Central memory CD8-positive, alpha-beta T cell (primary cell): ENCODE results near the gene CBX7.
A peak's percentile ranks its signal among the peaks of the same experiment; 100 is the strongest.

Experiments
- ATAC-seq: fragments of 150-1000 bp; cut with Tn5 transposase; replicated peaks from 2 replicates; pipeline ENCODE4 v1.10.0; 2022; ENCODE audit warnings: mild to moderate bottlenecking, moderate FRiP score, moderate number of reproducible peaks; ENCODE audit not compliant: poor library complexity, severe bottlenecking; ENCODE audit errors: extremely low read depth
- DNase-seq, 2 donors: peaks; one replicate each; pipeline ENCODE4 v3.0.0; 2021; ENCODE audit warnings: low spot score in 2 of 2
- H3K27ac Mint-ChIP-seq: one replicate; pipeline ENCODE4 v1.8.0; 2022; ENCODE audit warnings: low read depth, mild to moderate bottlenecking, moderate library complexity, mixed read lengths
- H3K27me3 Mint-ChIP-seq: one replicate; pipeline ENCODE4 v1.8.0; 2022; ENCODE audit warnings: mixed read lengths
- H3K36me3 Mint-ChIP-seq: one replicate; pipeline ENCODE4 v1.8.0; 2022; ENCODE audit warnings: mild to moderate bottlenecking, moderate library complexity, mixed read lengths; ENCODE audit not compliant: insufficient read depth
- H3K4me1 Mint-ChIP-seq: one replicate; pipeline ENCODE4 v1.8.0; 2022; ENCODE audit warnings: mixed read lengths
- H3K4me3 Mint-ChIP-seq: one replicate; pipeline ENCODE4 v1.8.0; 2022; ENCODE audit warnings: mild to moderate bottlenecking, moderate library complexity, mixed read lengths
- H3K9me3 Mint-ChIP-seq: one replicate; pipeline ENCODE4 v1.8.0; 2022; ENCODE audit warnings: mixed read lengths

The CBX7 gene

GRCh38 chr22:39087098-39087497 is 65.4 kb downstream of the CBX7 start:
- DNase-seq (no peak), ATAC-seq (no peak)
- H3K27ac Mint-ChIP-seq = peak overlapping the region; percentile 99
- H3K27me3 Mint-ChIP-seq = no peaks in the 10 kb centered on the region
- peaks cover 58% of the 10 kb centered on the region for H3K36me3 Mint-ChIP-seq
- peaks cover 86% of the 10 kb centered on the region for H3K4me1 Mint-ChIP-seq
- no peaks in the 10 kb centered on the region for H3K9me3 Mint-ChIP-seq
- H3K4me3 Mint-ChIP-seq = peak overlapping the region; percentile 46

DNA sequence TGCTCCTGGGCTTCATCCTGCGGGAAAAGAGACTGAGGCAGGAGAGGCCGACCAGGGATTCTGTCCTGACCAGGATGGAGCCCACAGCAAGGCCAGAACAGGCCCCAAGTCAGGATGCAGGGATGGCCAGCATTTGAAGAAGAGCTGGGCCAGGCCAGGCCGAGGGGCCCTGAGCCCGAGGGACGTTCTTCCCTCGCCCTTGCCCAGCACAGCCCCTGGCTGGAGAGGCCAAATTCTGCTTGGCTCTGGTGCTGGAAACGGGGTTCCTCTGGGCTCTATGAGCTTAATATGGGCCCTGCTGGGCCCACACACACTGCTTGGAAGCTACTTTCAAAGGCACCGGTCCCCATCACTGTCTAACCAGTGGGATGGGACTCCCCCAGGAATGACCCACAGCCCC is 67.8 kb downstream of the CBX7 start:
- ATAC-seq = no peak
- Mint-ChIP-seq H3K27me3 (no peaks in the 10 kb centered on the region), H3K27ac (peak overlapping the region; percentile 59)

DNA sequence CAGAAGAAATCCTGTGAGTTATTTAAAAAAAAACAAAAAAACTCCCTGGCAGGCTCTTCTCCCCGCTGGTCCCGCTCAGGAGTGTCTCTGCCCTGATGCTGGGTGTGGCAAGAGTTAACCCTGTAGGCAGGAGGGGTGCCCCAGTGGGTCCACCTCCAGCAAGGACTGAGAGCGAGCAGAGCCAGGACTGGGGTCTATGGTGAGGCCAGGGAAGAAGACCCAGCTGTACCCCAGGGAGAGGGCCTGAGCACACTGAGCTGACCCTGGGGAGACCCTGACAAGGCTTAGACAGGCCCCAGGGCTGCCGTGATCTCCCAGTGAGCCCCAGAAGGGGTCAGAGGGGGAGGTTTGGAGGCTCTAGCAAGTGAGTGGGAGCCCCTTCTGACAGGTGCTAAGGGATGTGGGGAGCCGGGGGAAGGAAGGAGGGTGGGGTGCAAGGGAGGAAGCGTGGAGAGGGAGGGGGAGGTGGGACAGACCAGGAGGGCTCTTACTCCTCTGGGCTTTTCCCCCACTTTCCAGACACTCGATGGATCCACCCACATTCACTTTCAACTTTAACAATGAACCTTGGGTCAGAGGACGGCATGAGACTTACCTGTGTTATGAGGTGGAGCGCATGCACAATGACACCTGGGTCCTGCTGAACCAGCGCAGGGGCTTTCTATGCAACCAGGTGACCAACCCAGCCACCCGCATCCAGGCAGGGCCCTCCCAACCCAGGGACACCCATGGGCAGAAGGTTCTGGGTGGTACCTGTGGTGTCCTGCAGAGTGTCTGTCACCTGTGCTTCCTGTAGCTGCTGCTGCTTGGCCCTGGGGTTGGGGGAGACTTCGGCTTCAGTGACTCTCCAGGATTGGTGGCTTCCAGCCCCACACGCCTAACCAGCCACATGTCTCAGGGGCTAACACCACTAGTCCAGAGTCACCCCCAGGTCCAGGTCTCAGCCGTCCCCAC is 69.0 kb downstream of the CBX7 start:
- H3K36me3 Mint-ChIP-seq = peaks cover 66% of the 10 kb centered on the region
- ATAC-seq = no peak
- no peaks in the 10 kb centered on the region for H3K27me3 Mint-ChIP-seq
- H3K4me1 Mint-ChIP-seq = peaks cover 82% of the 10 kb centered on the region
- H3K4me3 Mint-ChIP-seq = peak overlapping the region; percentile 98
- DNase-seq = no peak
- H3K9me3 Mint-ChIP-seq = no peaks in the 10 kb centered on the region
- H3K27ac Mint-ChIP-seq = peak overlapping the region; percentile 100

More for the DNA sequence above, 67.8 kb downstream of the CBX7 start:
- no peak for DNase-seq
- Mint-ChIP-seq H3K4me1 (peaks cover 85% of the 10 kb centered on the region), H3K36me3 (peaks cover 61% of the 10 kb centered on the region), H3K9me3 (no peaks in the 10 kb centered on the region), H3K4me3 (no peak overlapping the region)

DNA sequence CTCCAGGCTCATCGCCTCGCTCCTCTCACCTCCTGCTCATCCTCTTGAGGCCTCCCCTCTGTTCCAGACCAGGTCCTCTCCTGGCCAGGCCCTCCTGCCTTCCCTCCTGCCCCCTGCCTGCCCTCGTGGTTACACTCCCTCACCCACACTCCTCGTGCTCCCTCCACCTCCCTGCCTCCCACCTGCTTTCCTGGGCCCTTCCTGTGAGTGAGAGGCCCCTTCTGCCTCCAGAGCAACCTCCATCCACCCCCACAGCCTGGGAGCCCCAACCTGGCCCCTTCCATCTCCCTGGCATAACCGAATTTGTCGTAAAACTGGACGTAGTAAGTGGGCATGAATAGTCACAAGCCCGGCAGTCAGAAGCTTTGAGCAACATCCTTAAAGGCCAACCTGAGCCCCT is 70.9 kb downstream of the CBX7 start:
- Mint-ChIP-seq H3K36me3 (peaks cover 72% of the 10 kb centered on the region), H3K4me3 (peak overlapping the region; percentile 98), H3K27me3 (no peaks in the 10 kb centered on the region), H3K27ac (peak overlapping the region; percentile 100), H3K4me1 (peaks cover 77% of the 10 kb centered on the region), H3K9me3 (no peaks in the 10 kb centered on the region)
- ATAC-seq (no peak), DNase-seq (no peak)

DNA sequence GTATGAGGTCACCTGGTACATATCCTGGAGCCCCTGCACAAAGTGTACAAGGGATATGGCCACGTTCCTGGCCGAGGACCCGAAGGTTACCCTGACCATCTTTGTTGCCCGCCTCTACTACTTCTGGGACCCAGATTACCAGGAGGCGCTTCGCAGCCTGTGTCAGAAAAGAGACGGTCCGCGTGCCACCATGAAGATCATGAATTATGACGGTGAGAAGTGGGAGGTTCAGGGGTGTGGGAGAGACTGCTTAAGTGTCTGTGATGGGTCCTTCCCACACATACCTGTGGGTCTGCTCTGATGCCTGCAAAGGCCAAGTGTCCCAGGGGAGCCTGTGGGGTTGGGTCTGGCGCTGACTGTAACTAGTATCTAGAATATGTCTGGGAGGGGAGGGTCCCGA is 71.5 kb downstream of the CBX7 start:
- Mint-ChIP-seq H3K4me3 (peak overlapping the region; percentile 98), H3K4me1 (peaks cover 77% of the 10 kb centered on the region), H3K27ac (peak overlapping the region; percentile 100), H3K27me3 (no peaks in the 10 kb centered on the region), H3K9me3 (no peaks in the 10 kb centered on the region), H3K36me3 (peaks cover 74% of the 10 kb centered on the region)
- DNase-seq (no peak), ATAC-seq (no peak)
